Measurements from ENCODE around the gene AIFM2. TPM values are rescaled to one million over a fixed set of nuclear protein-coding genes. Genes with fewer than 3 reads are reported as not detected.
A peak's percentile ranks its signal among the peaks of the same experiment; 100 is the strongest.
"Not testable (repeated sequence)": the region's sequence is repeated elsewhere in the genome, so short reads cannot be mapped to it uniquely, and the experiment has no call there.

Gene AIFM2
- total RNA-seq = 1 to 10 TPM; 6.3 to 8.2 (median 7.0) TPM

- TF ChIP-seq POLR2A (IDR thresholded peaks at IDR 0.05) = no peak
- TF ChIP-seq CTCF (IDR thresholded peaks at IDR 0.05) = peak in 1 of 3 donors; percentile 93
- peak; percentile 72 to 96 for DNase-seq (ENCODE audit: low spot score in 2 of 2)
- peak within 1 kb of the TSS; percentile 53 for H3K4me3 ChIP-seq (ENCODE audit: low read depth, poor library complexity, severe bottlenecking)
- intact Hi-C loops (cut with DNase I; ENCODE audit: low total_unique reads) = no loop called here
- 7 to 10% methylated on average over 26 to 52 of the region's 80 CpGs for WGBS, 2 donors
Measured at GRCh38 chr10:70132098-70133029, at the start of gene AIFM2. Gene AIFM2 (minus strand): TSS chr10:70132825. CDS start chr10:70124084, 8,741 bp downstream.

- DNase-seq (ENCODE audit: low spot score in 2 of 2); intact Hi-C loops (cut with DNase I; ENCODE audit: low total_unique reads); H3K4me3 ChIP-seq (ENCODE audit: low read depth, poor library complexity, severe bottlenecking): not testable (repeated sequence)
- 93 to 94% methylated on average over 8 of the region's 8 CpGs for WGBS, 2 donors
Measured at GRCh38 chr10:70179209-70179608, 46.6 kb upstream of the AIFM2 start.

GRCh38 chr10:70178139-70178725, 45.6 kb upstream of the AIFM2 start:
- H3K4me3 ChIP-seq (ENCODE audit: low read depth, poor library complexity, severe bottlenecking) = no peak overlapping the region
- 82 to 86% methylated on average over 4 of the region's 4 CpGs for WGBS, 2 donors
- TF ChIP-seq POLR2A (IDR thresholded peaks at IDR 0.05) = no peak
- TF ChIP-seq CTCF (IDR thresholded peaks at IDR 0.05) = no peak
- intact Hi-C loops (cut with DNase I; ENCODE audit: low total_unique reads) = no loop called here
- DNase-seq (ENCODE audit: low spot score in 2 of 2) = no peak

- 88% methylated on average over 6 of the region's 6 CpGs for WGBS, 2 donors
Measured at GRCh38 chr10:70176441-70176840, 43.8 kb upstream of the AIFM2 start.

GRCh38 chr10:70175516-70175915, 42.9 kb upstream of the AIFM2 start:
- 94 to 96% methylated on average over 3 of the region's 3 CpGs for WGBS, 2 donors
- H3K4me3 ChIP-seq (ENCODE audit: low read depth, poor library complexity, severe bottlenecking) = no peak overlapping the region
- intact Hi-C loops (cut with DNase I; ENCODE audit: low total_unique reads) = no loop called here
- TF ChIP-seq CTCF (IDR thresholded peaks at IDR 0.05) (no peak), POLR2A (IDR thresholded peaks at IDR 0.05) (no peak)
- DNase-seq (ENCODE audit: low spot score in 2 of 2) = no peak

More at GRCh38 chr10:70176441-70176840, 43.8 kb upstream of the AIFM2 start:
- H3K4me3 ChIP-seq (ENCODE audit: low read depth, poor library complexity, severe bottlenecking) = no peak overlapping the region
- no peak for TF ChIP-seq CTCF (IDR thresholded peaks at IDR 0.05)
- TF ChIP-seq POLR2A (IDR thresholded peaks at IDR 0.05) = no peak
- intact Hi-C loops (cut with DNase I; ENCODE audit: low total_unique reads) = no loop called here
- no peak for DNase-seq (ENCODE audit: low spot score in 2 of 2)

GRCh38 chr10:70174058-70174741, 41.6 kb upstream of the AIFM2 start:
- 31 to 44% methylated on average over 4 of the region's 4 CpGs for WGBS, 2 donors
- intact Hi-C loops (cut with DNase I; ENCODE audit: low total_unique reads) = no loop called here
- no peak for DNase-seq (ENCODE audit: low spot score in 2 of 2)
- no peak overlapping the region for H3K4me3 ChIP-seq (ENCODE audit: low read depth, poor library complexity, severe bottlenecking)
- TF ChIP-seq POLR2A (IDR thresholded peaks at IDR 0.05) (no peak), CTCF (IDR thresholded peaks at IDR 0.05) (no peak)

All from lower leg skin (tissue), 4 donors.